IMR-90 (cell line): ENCODE measurements around the gene CAMK4. TPM values are rescaled to one million over a fixed set of nuclear protein-coding genes. Genes with fewer than 3 reads are reported as not detected.

Experiments used
- RFX5 ChIP-seq: IDR thresholded peaks from 2 replicates; pipeline ENCODE4 v1.8.0; 2012; ENCODE audit warnings: low read depth, mild to moderate bottlenecking, low read length, moderate library complexity
- polyA plus RNA-seq, 3 experiments: library from polyadenylated mRNA; depleted of rRNA; stranded (reverse); fragments of >200 nt; gene quantifications; 2 replicates each; pipeline ENCODE4 v1.2.3, GENCODE V29; 2012; ENCODE audit warnings: low replicate concordance in 1 of 3
- total RNA-seq: library from RNA; depleted of rRNA; stranded (reverse); fragments of >200 nt; gene quantifications from 2 replicates; pipeline ENCODE4 v1.2.3, GENCODE V29; 2012; rRNA removed

The CAMK4 gene
- total and polyA plus RNA-seq, 2 of the 4 experiments (the other 2 are of a cell fraction): 3.7 to 4.8 TPM

GRCh38 chr5:111537141-111538024, 313.2 kb downstream of the CAMK4 start (continued):
- no peak for TF ChIP-seq RFX5

Other genes with a start within 250 kb of the CAMK4 start
- 0.28 and 0.54 TPM in 2 replicates for gene TSLP, start 152.7 kb upstream of the CAMK4 start, total RNA-seq
- gene TSLP, start 152.7 kb upstream of the CAMK4 start, polyA plus RNA-seq (2012; rRNA removed): 0.93 and 1.6 TPM in 2 replicates
- 87.8 and 111 TPM in 2 replicates for gene WDR36, start 132.0 kb upstream of the CAMK4 start, total RNA-seq
- gene WDR36, start 132.0 kb upstream of the CAMK4 start, polyA plus RNA-seq (2012; rRNA removed): 9.4 and 11.9 TPM in 2 replicates